Right atrium auricular region (tissue), 2 donors: ENCODE measurements around the gene RND3. TPM values are rescaled to one million over a fixed set of nuclear protein-coding genes. Genes with fewer than 3 reads are reported as not detected.

ENCODE experiments used
- DNase-seq: peaks from one replicate; pipeline ENCODE4 v3.0.0-alpha.2; 2019; ENCODE audit warnings: low spot score
- H3K27ac ChIP-seq, 2 donors: fragments of 200-600 bp; sonication (generic); 1 replicate in 1 of 2; 2 replicates in 1 of 2; pipeline ENCODE4 v1.5.1; 2016 to 2019
- H3K27me3 ChIP-seq, 2 donors: fragments of 200-600 bp; sonication (generic); one replicate each; pipeline versions ENCODE4 v1.5.1 to v1.6.0; 2017 to 2019
- H3K36me3 ChIP-seq: fragments of 200-600 bp; sonication (generic); one replicate; pipeline ENCODE4 v1.5.1; 2016
- H3K4me1 ChIP-seq, 2 donors: fragments of 200-600 bp; sonication (generic); one replicate each; pipeline versions ENCODE4 v1.5.1 to v1.6.0; 2017 to 2019
- H3K4me3 ChIP-seq, 2 donors: fragments of 200-600 bp; sonication (generic); 1 replicate in 1 of 2; 2 replicates in 1 of 2; pipeline ENCODE4 v1.5.1; 2017 to 2019; ENCODE audit warnings: mild to moderate bottlenecking in 1 of 2, moderate library complexity in 1 of 2
- H3K9me3 ChIP-seq, 2 donors: fragments of 200-600 bp; sonication (generic); one replicate each; pipeline ENCODE4 v1.5.1; 2019
- CTCF ChIP-seq, 2 donors: fragments of 200-600 bp; sonication (generic); IDR thresholded peaks; one replicate each; pipeline ENCODE4 v1.5.1; 2019; ENCODE audit warnings: antibody characterized with exemption in 2 of 2
- total RNA-seq, 2 donors: library from RNA; depleted of rRNA; stranded (reverse); fragments of >200 nt; gene quantifications; one replicate each; pipeline ENCODE4 v1.1.0, GENCODE V29; 2016

RND3 gene
- total RNA-seq, 2 donors from 2014 or later = 9.6 to 25.4 TPM

GRCh38 chr2:150507071-150507470, 19.6 kb upstream of the RND3 start:
- no peaks in the 10 kb centered on the region for H3K27me3 ChIP-seq
- H3K4me1 ChIP-seq = no peaks in the 10 kb centered on the region
- H3K4me3 ChIP-seq = no peak overlapping the region
- DNase-seq = no peak
- H3K27ac ChIP-seq = no peak overlapping the region
- no peaks in the 10 kb centered on the region for H3K9me3 ChIP-seq
- H3K36me3 ChIP-seq = no peaks in the 10 kb centered on the region
- TF ChIP-seq CTCF (IDR thresholded peaks at IDR 0.05) = no peak

GRCh38 chr2:150505178-150505577, 17.7 kb upstream of the RND3 start:
- H3K36me3 ChIP-seq = no peaks in the 10 kb centered on the region
- H3K4me1 ChIP-seq = no peaks in the 10 kb centered on the region
- no peak for TF ChIP-seq CTCF (IDR thresholded peaks at IDR 0.05)
- no peaks in the 10 kb centered on the region for H3K27me3 ChIP-seq
- DNase-seq = no peak
- no peaks in the 10 kb centered on the region for H3K9me3 ChIP-seq
- no peak overlapping the region for H3K27ac ChIP-seq
- H3K4me3 ChIP-seq = no peak overlapping the region

- Histone ChIP-seq H3K9me3 (no peaks in the 10 kb centered on the region), H3K4me1 (no peaks in the 10 kb centered on the region), H3K4me3 (no peak overlapping the region), H3K36me3 (no peaks in the 10 kb centered on the region), H3K27ac (no peak overlapping the region), H3K27me3 (no peaks in the 10 kb centered on the region)
- no peak for DNase-seq
- no peak for TF ChIP-seq CTCF (IDR thresholded peaks at IDR 0.05)
Measured at GRCh38 chr2:150495993-150496627, 8.6 kb upstream of the RND3 start.

GRCh38 chr2:150495001-150495400, 7.5 kb upstream of the RND3 start:
- Histone ChIP-seq H3K4me1 (no peaks in the 10 kb centered on the region), H3K36me3 (no peaks in the 10 kb centered on the region), H3K27me3 (no peaks in the 10 kb centered on the region), H3K9me3 (no peaks in the 10 kb centered on the region), H3K4me3 (no peak overlapping the region), H3K27ac (no peak overlapping the region)
- no peak for TF ChIP-seq CTCF (IDR thresholded peaks at IDR 0.05)
- no peak for DNase-seq

- Histone ChIP-seq H3K4me1 (no peaks in the 10 kb centered on the region), H3K9me3 (no peaks in the 10 kb centered on the region), H3K27ac (no peak overlapping the region), H3K4me3 (no peak overlapping the region), H3K27me3 (no peaks in the 10 kb centered on the region), H3K36me3 (no peaks in the 10 kb centered on the region)
- DNase-seq = no peak
- TF ChIP-seq CTCF (IDR thresholded peaks at IDR 0.05) = no peak
Measured at GRCh38 chr2:150494234-150494945, 6.9 kb upstream of the RND3 start.
